SK-N-SH treated with all-trans-retinoic acid at 6 μM for 48 hours (cell line): Measurements from ENCODE around the gene UTRN.

Source experiments
- ARNTL ChIP-seq: fragments of 450-650 bp; formaldehyde crosslinking; IDR thresholded peaks from 2 replicates; pipeline ENCODE4 v1.5.0; 2020; ENCODE audit warnings: low read depth, mild to moderate bottlenecking, moderate library complexity, borderline replicate concordance
- CREB5 ChIP-seq: fragments of 250-450 bp; sonication (Bioruptor Pico); IDR thresholded peaks from 2 replicates; pipeline ENCODE4 v1.5.1; 2020; ENCODE audit warnings: low read depth, mild to moderate bottlenecking, moderate library complexity
- CSDC2 ChIP-seq: fragments of 250-450 bp; sonication (Bioruptor Pico); IDR thresholded peaks from 2 replicates; pipeline ENCODE4 v1.5.0; 2020; ENCODE audit warnings: mild to moderate bottlenecking, moderate library complexity
- OSR1 ChIP-seq: fragments of 250-450 bp; sonication (Bioruptor Pico); IDR thresholded peaks from 2 replicates; pipeline ENCODE4 v1.8.0; 2022; ENCODE audit warnings: moderate library complexity, mild to moderate bottlenecking, inconsistent platforms
- PATZ1 ChIP-seq: fragments of 250-450 bp; sonication (Bioruptor Pico); IDR thresholded peaks from 2 replicates; pipeline ENCODE4 v1.8.0; 2020; ENCODE audit warnings: mild to moderate bottlenecking, moderate library complexity, borderline replicate concordance
- RARB ChIP-seq: fragments of 250-450 bp; sonication (Bioruptor Pico); IDR thresholded peaks from 2 replicates; pipeline ENCODE4 v1.8.0; 2021; ENCODE audit warnings: mild to moderate bottlenecking, moderate library complexity
- TOX ChIP-seq: fragments of 250-450 bp; sonication (Bioruptor Pico); IDR thresholded peaks from 2 replicates; pipeline ENCODE4 v1.8.0; 2021; ENCODE audit warnings: mild to moderate bottlenecking, moderate library complexity, borderline replicate concordance
- ZC3H10 ChIP-seq: fragments of 250-450 bp; sonication (Bioruptor Pico); IDR thresholded peaks from 2 replicates; pipeline ENCODE4 v1.5.1; 2021; ENCODE audit warnings: mild to moderate bottlenecking, moderate library complexity
- ZFP3 ChIP-seq: fragments of 250-450 bp; sonication (Bioruptor Pico); IDR thresholded peaks from 2 replicates; pipeline ENCODE4 v1.5.0; 2020; ENCODE audit warnings: mild to moderate bottlenecking, moderate library complexity
- ZFP30 ChIP-seq: fragments of 450-650 bp; formaldehyde crosslinking; IDR thresholded peaks from 2 replicates; pipeline ENCODE4 v1.5.0; 2022; ENCODE audit warnings: mild to moderate bottlenecking, moderate library complexity

GRCh38 chr6:144310765-144311164 is 25.6 kb downstream of the UTRN start:
- TF ChIP-seq RARB (CRISPR knock-in tag): no peak
- TF ChIP-seq ZFP3 (CRISPR knock-in tag): no peak
- no peak for TF ChIP-seq PATZ1 (CRISPR knock-in tag)
- TF ChIP-seq CREB5 (CRISPR knock-in tag): no peak
- TF ChIP-seq CSDC2 (CRISPR knock-in tag): no peak
- no peak for TF ChIP-seq TOX (CRISPR knock-in tag)
- TF ChIP-seq ARNTL (CRISPR knock-in tag): no peak
- no peak for TF ChIP-seq ZFP30 (CRISPR knock-in tag)
- no peak for TF ChIP-seq ZC3H10 (CRISPR knock-in tag)
- TF ChIP-seq OSR1: no peak
